ENCODE data around the gene ALOX5.

- TF ChIP-seq POLR2AphosphoS5 (IDR thresholded peaks at IDR 0.05) (no peak), POLR2A (IDR thresholded peaks at IDR 0.05) (no peak), CTCF (IDR thresholded peaks at IDR 0.05) (no peak), EP300 (IDR thresholded peaks at IDR 0.05) (no peak)
These were observed 68.2 kb downstream of the ALOX5 start for GRCh38 chr10:45442251-45442650.

Data from suprapubic skin (tissue), 4 donors.